ENCODE results near the gene SIAH3. TPM values are rescaled to one million over a fixed set of nuclear protein-coding genes. Genes with fewer than 3 reads are reported as not detected.

SIAH3 gene
- total and polyA plus RNA-seq, 4 donors, result under 0.01 TPM; not detected in 3

DNA sequence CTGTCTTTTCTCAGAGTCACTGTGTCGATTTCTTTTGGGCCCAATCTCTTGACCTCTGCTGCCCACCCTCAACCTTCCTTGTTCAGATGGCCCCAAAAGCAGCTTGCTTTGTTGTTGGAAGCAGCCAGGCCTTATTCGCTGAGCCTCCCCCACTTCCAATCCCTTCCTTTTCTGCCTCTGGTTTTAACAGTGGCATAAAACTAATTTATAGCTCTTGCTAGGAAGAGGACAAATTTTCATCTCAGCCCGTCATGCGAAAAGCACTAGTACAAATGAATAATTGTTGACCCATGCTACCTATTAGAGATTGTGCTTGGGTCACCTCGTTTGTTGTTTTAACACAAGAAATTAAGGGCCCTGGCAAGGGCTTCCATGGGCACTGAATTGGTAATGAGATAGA, 51.1 kb downstream of the SIAH3 start:
- no peaks in the 10 kb centered on the region for H3K36me3 ChIP-seq (ENCODE audit: control insufficient read depth in 4 of 4, insufficient read depth in 3 of 4, low read depth in 1 of 4, low read length in 3 of 4)
- no peaks in the 10 kb centered on the region for H3K27me3 ChIP-seq (ENCODE audit: control insufficient read depth in 4 of 4, insufficient read depth in 4 of 4, low read length in 3 of 4)
- TF ChIP-seq NR2F2 (IDR thresholded peaks at IDR 0.05) (no peak), GABPA (IDR thresholded peaks at IDR 0.05 in 1 of 2, conservative IDR thresholded peaks at IDR 0.05 in 1 of 2) (no peak), HNF4G (IDR thresholded peaks at IDR 0.05) (no peak), HNF4A (conservative IDR thresholded peaks at IDR 0.05) (no peak), EGR1 (IDR thresholded peaks at IDR 0.05; ENCODE audit: low read depth in 2 of 2) (no peak), REST (IDR thresholded peaks at IDR 0.05) (no peak), FOXA1 (IDR thresholded peaks at IDR 0.05) (no peak)
- no peak for DNase-seq (ENCODE audit: low spot score)
- no peak overlapping the region for H3K4me3 ChIP-seq (ENCODE audit: low read depth in 1 of 3, low read length in 3 of 3)
- 76% methylated on average over 5 of the region's 5 CpGs for WGBS
- no peaks in the 10 kb centered on the region for H3K9me3 ChIP-seq (ENCODE audit: control insufficient read depth in 4 of 4, low read length in 3 of 4)
- H3K4me1 ChIP-seq (ENCODE audit: control insufficient read depth in 4 of 4, insufficient read depth in 4 of 4, low read length in 3 of 4), result no peaks in the 10 kb centered on the region
- H3K27ac ChIP-seq (ENCODE audit: low read depth in 1 of 2, low read length in 2 of 2), result no peak overlapping the region
- no peak overlapping the region for H3K9ac ChIP-seq (ENCODE audit: low read depth in 1 of 2, low read length in 2 of 2)

- WGBS, result 76% methylated on average over 3 of the region's 3 CpGs
- no peak overlapping the region for H3K27ac ChIP-seq (ENCODE audit: low read depth in 1 of 2, low read length in 2 of 2)
- H3K27me3 ChIP-seq (ENCODE audit: control insufficient read depth in 4 of 4, insufficient read depth in 4 of 4, low read length in 3 of 4), result no peaks in the 10 kb centered on the region
- H3K9ac ChIP-seq (ENCODE audit: low read depth in 1 of 2, low read length in 2 of 2), result no peak overlapping the region
- no peaks in the 10 kb centered on the region for H3K9me3 ChIP-seq (ENCODE audit: control insufficient read depth in 4 of 4, low read length in 3 of 4)
- no peaks in the 10 kb centered on the region for H3K4me1 ChIP-seq (ENCODE audit: control insufficient read depth in 4 of 4, insufficient read depth in 4 of 4, low read length in 3 of 4)
- H3K36me3 ChIP-seq (ENCODE audit: control insufficient read depth in 4 of 4, insufficient read depth in 3 of 4, low read depth in 1 of 4, low read length in 3 of 4), result no peaks in the 10 kb centered on the region
- H3K4me3 ChIP-seq (ENCODE audit: low read depth in 1 of 3, low read length in 3 of 3), result no peak overlapping the region
- TF ChIP-seq ATF3 (IDR thresholded peaks at IDR 0.05) (no peak), YY1 (IDR thresholded peaks at IDR 0.05) (no peak), JUND (IDR thresholded peaks at IDR 0.05) (no peak), FOXA1 (IDR thresholded peaks at IDR 0.05) (no peak), GABPA (IDR thresholded peaks at IDR 0.05 in 1 of 2, conservative IDR thresholded peaks at IDR 0.05 in 1 of 2) (no peak), HNF4A (conservative IDR thresholded peaks at IDR 0.05) (no peak), TAF1 (conservative IDR thresholded peaks at IDR 0.05) (no peak), NR2F2 (IDR thresholded peaks at IDR 0.05) (no peak), RXRA (IDR thresholded peaks at IDR 0.05) (no peak), RAD21 (IDR thresholded peaks at IDR 0.05) (no peak), EGR1 (IDR thresholded peaks at IDR 0.05; ENCODE audit: low read depth in 2 of 2) (no peak), HNF4G (IDR thresholded peaks at IDR 0.05) (no peak), MAX (IDR thresholded peaks at IDR 0.05) (no peak), FOXA2 (IDR thresholded peaks at IDR 0.05) (no peak), REST (IDR thresholded peaks at IDR 0.05) (no peak), SP1 (IDR thresholded peaks at IDR 0.05) (no peak)
- TF ChIP-seq, protein P1, sequence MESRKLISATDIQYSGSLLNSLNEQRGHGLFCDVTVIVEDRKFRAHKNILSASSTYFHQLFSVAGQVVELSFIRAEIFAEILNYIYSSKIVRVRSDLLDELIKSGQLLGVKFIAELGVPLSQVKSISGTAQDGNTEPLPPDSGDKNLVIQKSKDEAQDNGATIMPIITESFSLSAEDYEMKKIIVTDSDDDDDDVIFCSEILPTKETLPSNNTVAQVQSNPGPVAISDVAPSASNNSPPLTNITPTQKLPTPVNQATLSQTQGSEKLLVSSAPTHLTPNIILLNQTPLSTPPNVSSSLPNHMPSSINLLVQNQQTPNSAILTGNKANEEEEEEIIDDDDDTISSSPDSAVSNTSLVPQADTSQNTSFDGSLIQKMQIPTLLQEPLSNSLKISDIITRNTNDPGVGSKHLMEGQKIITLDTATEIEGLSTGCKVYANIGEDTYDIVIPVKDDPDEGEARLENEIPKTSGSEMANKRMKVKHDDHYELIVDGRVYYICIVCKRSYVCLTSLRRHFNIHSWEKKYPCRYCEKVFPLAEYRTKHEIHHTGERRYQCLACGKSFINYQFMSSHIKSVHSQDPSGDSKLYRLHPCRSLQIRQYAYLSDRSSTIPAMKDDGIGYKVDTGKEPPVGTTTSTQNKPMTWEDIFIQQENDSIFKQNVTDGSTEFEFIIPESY (IDR thresholded peaks at IDR 0.05), result no peak
- TF ChIP-seq, protein P2, sequence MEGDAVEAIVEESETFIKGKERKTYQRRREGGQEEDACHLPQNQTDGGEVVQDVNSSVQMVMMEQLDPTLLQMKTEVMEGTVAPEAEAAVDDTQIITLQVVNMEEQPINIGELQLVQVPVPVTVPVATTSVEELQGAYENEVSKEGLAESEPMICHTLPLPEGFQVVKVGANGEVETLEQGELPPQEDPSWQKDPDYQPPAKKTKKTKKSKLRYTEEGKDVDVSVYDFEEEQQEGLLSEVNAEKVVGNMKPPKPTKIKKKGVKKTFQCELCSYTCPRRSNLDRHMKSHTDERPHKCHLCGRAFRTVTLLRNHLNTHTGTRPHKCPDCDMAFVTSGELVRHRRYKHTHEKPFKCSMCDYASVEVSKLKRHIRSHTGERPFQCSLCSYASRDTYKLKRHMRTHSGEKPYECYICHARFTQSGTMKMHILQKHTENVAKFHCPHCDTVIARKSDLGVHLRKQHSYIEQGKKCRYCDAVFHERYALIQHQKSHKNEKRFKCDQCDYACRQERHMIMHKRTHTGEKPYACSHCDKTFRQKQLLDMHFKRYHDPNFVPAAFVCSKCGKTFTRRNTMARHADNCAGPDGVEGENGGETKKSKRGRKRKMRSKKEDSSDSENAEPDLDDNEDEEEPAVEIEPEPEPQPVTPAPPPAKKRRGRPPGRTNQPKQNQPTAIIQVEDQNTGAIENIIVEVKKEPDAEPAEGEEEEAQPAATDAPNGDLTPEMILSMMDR (IDR thresholded peaks at IDR 0.05; ENCODE audit: low read depth, low read length, missing input control), result no peak
- no peak for DNase-seq (ENCODE audit: low spot score)
These were observed 52.1 kb downstream of the SIAH3 start for GRCh38 chr13:45799451-45799850.

All from liver (tissue), 9 donors.